Stimulated activated CD4-positive, alpha-beta T cell treated with anti-CD3 and anti-CD28 coated beads, Interleukin-4, amount 100 ng/mL, for 1 hour (primary cell): ENCODE results near the gene WDR35.

Experiments used
- DNase-seq: peaks from one replicate; pipeline ENCODE4 v3.0.0-alpha.2; 2020

WDR35 gene

DNA sequence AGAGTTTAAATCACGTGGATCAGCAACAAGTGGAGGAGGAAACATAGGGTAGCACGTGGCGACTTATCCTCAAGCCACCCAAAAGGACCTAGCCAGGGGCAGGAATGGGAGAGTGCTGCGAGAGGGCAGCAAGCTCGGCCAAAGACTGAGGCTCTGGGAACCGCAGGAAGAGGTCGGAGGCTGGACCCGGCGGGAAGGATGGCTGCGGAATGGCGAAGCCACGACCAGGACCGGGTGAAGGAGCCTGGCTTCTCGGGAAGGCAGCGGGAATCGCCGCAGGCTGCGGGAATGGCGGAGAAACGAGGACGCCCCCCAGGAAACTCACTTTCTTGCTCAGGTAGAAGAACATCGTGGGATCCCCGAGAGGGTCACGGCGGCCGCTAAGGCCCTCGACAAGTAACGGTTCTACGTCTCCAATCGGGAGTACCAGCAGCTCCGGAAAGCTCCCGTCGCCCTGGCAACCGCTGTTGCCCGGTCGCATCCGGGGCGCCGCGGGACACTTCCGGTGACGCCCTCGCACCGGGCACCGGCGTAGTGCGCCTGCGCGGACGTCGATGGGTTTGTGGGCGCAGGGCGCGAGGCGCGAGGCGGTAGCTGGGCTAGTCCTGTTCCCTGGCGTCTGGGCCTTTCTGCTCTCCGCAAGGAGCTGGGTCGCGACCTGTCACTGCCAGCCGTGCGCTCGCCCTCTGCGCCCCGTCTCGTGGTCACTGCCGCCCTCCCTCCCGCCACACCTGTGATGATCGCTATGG is at the start of gene WDR35:
TSS of gene WDR35 (minus strand) at position 439 of the 749 bp plus-strand sequence. CDS start at position 349, 90 bp downstream.
- peak; percentile 93 for DNase-seq

- no peak for DNase-seq
These were observed 47.8 kb upstream of the WDR35 start for GRCh38 chr2:20037660-20038059.

DNA sequence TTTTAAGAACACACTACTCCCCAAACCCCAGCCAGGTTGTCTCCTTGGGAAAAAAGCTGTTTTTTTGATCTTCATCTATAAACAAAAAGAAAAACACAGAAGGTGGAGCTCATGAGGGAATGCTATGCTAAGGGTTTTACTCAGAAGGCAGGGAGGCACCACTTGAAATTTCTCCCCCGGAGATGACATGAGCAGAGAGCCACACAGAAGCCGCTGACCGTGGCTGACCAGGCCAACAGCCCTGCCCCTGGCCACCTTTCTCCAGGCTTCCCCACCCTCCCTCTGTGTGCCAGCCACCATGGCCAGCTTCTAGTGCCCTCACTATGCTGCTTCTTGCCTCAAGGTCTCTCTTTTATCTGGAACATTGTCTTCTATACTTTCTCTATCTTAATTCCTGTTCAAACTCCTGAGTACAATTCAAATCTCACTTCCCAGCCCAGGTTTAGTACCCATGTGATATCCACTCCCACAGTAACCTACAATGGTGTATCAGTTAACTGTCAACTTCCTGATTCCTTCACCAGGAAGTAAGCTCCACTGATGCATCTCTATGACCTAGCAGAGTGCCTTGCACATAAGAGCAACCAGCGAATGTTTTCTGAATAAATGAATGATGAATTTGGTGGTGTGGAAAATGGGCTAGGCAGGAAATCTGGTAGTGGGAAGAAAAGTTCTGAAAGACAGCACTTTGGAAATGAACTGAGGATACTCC is 46.2 kb upstream of the WDR35 start:
- no peak for DNase-seq

GRCh38 chr2:20034821-20035220 is 44.9 kb upstream of the WDR35 start:
- DNase-seq = no peak

DNA sequence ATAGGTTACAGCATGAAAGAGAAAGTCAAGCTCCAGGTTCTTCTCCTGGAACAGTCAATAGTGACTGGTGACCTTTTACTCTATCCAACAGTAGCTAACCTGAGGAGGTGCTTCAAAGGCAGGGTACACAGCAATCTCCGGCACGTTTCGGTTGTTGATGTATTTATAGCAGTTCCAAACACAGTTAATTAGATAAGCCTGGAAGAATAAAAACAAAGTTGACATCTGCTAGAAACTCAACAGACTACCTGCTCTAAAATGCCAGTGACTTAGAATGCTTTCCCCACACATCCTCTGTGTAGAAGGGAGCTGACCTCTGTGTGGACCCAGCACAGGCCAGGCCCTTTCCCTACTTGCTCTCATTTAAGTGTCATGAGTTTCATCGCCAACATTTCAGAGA is 44.3 kb upstream of the WDR35 start:
- no peak for DNase-seq

GRCh38 chr2:20033322-20033721 is 43.4 kb upstream of the WDR35 start:
- DNase-seq = no peak

DNA sequence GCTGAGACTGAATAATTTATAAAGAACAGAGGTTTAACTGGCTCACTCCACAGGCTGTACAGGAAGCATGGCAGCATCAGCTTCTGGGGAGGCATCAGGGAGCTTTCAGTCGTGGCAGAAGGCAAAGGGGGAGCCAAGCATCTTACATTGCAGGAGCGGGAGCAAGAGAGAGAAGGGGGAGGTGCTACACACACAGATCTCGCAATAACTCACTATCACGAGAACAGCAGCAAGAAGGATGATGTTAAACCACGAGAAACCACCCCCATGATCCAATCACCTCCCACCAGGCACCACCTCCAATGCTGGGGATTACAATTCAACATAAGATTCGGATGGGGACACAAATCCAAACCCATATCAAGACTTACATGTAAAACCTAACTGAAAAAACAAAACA is 40.3 kb upstream of the WDR35 start:
- no peak for DNase-seq

- DNase-seq = no peak
These were observed 38.0 kb upstream of the WDR35 start for GRCh38 chr2:20027705-20028434.

DNA sequence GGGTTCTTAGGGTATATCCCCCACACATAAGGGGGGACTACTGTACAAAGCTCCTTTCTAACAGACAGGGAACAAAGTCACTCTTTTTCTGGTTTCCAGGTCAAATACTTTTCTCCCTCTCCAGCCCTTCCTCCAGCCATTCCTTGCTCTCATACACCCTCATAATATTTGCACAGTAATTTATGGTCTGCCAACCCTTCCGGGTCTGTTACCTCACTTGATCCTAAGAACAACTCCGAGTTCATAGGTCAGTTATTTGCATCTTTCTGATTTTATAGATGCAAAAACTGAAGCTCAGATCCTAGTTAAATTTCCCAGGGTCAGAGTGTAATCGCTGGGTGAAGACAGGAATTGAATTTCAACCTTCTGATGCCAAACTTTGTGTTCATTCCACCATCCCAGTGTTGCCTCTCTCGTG is 37.4 kb upstream of the WDR35 start:
- no peak for DNase-seq

GRCh38 chr2:20025065-20025786 is 35.3 kb upstream of the WDR35 start:
- no peak for DNase-seq

DNA sequence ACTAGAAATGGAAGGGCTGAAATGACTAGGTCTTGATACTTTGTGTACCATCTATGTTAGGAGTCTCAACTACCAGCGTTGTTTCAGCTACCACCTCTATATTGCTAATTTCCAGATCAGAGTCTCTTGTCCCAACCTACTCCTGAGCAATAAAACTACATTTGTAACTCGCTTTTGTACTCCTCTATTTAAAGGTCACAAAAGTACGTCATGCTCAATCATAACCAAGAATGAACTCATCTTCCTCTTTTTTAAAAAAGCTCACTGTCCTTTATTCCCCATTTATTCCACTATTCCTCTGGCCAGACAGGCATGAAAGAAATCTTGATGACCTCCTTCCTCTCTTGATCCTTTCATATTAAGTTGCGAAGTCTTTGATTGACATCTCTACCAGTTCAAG is 33.8 kb upstream of the WDR35 start:
- DNase-seq = no peak

DNA sequence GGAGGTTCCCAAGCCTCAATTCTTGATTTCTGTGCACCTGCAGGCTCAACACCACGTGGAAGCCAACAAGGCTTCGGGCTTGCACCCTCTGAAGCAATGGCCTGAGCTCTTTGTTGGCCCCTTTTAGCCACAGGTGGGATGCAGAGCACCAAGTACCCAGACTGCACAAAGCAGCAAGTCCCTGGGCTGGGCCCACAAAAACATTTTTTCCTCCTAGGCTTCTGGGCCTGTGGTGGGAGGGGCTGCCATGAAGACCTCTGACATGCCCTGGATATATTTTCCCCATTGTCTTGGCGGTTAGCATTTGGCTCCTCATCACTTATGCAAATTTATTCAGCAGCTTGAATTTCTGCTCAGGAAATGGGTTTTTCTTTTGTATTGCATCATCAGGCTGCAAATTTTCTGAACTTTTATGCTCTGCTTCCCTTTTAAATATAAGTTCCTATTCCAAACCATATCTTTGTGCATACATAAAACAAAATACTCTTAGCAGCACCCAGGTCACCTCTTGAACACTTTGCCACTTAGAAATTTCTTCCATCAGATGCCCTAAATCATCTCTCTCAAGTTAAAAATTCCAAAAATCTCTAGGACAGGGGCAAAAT is 31.6 kb upstream of the WDR35 start:
- DNase-seq = no peak

DNA sequence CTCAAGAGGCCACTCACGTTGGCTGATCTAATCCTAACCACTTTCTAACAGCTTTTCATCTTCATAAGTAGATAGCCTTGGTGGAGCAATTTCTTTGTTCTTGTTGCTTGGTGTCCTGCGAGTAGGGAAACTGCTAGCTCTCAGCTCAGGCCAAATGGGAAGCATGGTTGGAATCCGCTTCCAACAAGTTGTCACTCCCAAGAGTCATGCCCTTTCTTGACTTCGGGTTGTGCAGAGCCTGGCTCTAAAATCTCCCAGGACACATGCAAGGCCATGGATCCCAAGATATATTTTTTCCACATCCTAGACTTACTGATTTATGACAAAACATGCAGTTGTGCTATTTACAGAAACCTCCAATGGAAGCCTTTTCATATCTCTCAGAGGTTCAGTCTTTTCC is 29.8 kb upstream of the WDR35 start:
- DNase-seq = no peak

GRCh38 chr2:20018601-20019152 is 28.8 kb upstream of the WDR35 start:
- no peak for DNase-seq

DNA sequence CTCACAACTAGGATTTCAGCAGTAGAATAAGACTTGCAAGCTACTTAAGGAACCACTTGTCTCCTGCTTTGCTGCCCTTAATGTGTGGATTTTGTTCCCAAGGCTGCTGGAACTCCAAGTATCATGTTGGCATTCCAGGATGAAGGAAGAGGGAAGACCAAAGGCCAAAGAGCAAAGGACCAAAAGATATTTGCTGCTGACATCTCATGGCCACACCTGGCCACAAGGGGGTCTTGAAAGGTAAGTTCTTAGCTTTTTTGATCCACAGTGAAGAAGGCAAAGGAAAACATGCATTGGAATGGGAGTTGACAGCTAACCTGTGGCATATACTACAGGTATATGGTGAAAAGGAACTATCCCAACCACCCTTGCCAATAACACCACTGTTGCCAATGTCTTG is 26.4 kb upstream of the WDR35 start:
- no peak for DNase-seq

DNA sequence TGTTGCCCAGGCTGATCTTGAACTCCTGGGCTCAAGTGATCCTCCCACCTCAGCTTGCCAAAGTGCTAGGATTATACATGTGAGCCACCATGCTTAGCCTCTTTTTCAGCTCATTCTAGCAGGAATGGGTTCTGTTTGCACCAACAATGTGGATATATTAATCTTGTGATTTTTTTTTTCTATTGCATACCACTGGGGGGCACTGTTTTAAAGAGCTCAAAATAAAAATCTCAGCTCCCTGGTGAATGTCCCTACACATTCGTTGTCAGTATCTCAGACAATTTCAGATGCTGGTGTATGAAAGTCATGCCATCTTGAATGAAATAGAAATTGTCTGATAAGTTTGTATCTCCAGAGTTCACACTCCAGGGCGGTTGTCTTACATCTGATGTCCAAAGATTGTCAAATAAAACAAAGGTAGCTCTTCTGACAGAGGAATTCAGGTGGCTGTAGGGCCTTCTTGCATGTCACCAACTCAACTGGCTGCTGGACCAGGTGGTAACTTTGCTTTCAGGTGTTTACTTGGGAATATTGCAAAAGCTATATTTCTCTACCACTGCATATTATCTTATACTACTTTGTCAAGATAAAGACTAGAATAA is 25.7 kb upstream of the WDR35 start:
- no peak for DNase-seq

- DNase-seq = no peak
These were observed 23.4 kb upstream of the WDR35 start for GRCh38 chr2:20013126-20013849.

- peak; percentile 4 for DNase-seq
These were observed 22.6 kb upstream of the WDR35 start, which contains the start of gene MATN3 for GRCh38 chr2:20012282-20013125. TSS of gene MATN3 (minus strand) at chr2:20012668. CDS start at chr2:20012631, 37 bp downstream.

DNA sequence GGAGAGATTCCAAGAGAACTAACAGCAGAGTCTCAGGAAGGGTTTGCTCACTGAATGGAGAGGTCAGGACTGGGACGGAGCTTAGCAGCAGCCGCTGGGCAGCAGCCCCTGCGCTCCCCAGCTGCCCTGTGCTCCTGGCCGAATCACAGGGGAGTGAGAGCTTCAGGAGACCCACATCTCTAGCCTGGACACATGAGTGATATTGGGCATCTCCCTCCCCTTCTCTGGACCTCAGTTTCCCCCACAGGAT is 22.1 kb upstream of the WDR35 start:
- DNase-seq = no peak

DNA sequence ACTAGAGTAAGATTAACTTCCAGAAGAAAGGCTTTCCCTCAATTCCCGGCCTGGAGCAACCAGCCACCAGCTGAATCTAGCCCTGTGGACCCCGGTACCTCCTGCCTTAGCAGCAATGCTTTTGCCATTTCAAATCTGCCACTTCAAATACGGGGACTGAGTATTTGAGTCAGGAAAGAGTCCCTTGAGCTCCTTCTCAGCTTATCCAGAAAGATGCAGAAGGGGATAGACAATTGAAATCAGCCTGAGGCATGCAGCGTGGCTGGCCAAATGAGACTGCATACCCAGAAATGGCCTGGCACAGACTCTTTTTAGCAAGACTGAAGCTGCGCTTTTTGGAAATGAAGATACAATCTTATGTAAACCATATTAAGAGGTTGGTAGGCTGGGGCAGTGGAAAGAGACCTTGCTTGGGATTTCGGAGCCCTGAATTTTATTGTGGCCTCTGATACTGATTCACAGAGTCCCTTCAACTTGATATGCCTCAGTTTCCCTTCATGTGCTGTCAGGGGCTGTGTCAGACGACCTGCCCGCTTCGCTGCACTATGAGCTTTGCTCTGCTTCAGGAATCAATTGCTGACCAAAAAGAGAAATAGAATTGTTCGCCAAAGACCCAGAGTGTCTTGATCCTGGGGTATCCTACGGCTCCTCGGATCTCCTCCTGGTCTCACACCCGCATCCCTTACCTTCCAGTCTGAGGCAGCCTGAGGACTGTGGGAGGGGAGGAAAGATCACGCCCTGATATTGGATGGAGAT is 21.5 kb upstream of the WDR35 start:
- DNase-seq = no peak
